Lung microvascular endothelial cell (primary cell): ENCODE measurements around the gene MAN2C1. TPM values are rescaled to one million over a fixed set of nuclear protein-coding genes. Genes with fewer than 3 reads are reported as not detected.

Experiments
- DNase-seq, 2 donors: peaks; one replicate each; pipeline versions ENCODE4 v3.0.0 to v3.0.0-alpha.2; 2010; ENCODE audit warnings: low read depth in 2 of 2
- total RNA-seq: library from RNA; depleted of rRNA; stranded (reverse); fragments of >200 nt; gene quantifications from 2 replicates; pipeline ENCODE4 v1.2.1, GENCODE V29; 2014

MAN2C1 gene
- total RNA-seq, 1 donor from 2014 or later: 140 TPM

- no peak for DNase-seq
Measured at GRCh38 chr15:75309711-75310110, 58.7 kb downstream of the MAN2C1 start.

GRCh38 chr15:75307778-75308390, 60.5 kb downstream of the MAN2C1 start:
- peak; percentile 19 to 50 for DNase-seq

- DNase-seq: no peak
Measured at GRCh38 chr15:75306188-75306587, 62.2 kb downstream of the MAN2C1 start.

Other genes with a start within 250 kb of the MAN2C1 start
- gene C15orf39, start 166.7 kb downstream of the MAN2C1 start, total RNA-seq: 3.6 and 4.1 TPM in 2 replicates
- gene GOLGA6C, start 110.3 kb downstream of the MAN2C1 start, total RNA-seq: not detected in 2 replicates
- gene GOLGA6D, start 85.8 kb downstream of the MAN2C1 start, total RNA-seq: not detected in 2 replicates
- gene COMMD4, start 32.5 kb downstream of the MAN2C1 start, total RNA-seq: 57.1 and 70.6 TPM in 2 replicates
- 7.0 and 13.3 TPM in 2 replicates for gene NEIL1, start 21.6 kb downstream of the MAN2C1 start, total RNA-seq
- 18.3 and 22.0 TPM in 2 replicates for gene SIN3A, start 83.1 kb upstream of the MAN2C1 start, total RNA-seq
- gene PTPN9, start 210.7 kb upstream of the MAN2C1 start, total RNA-seq: 9.2 and 9.7 TPM in 2 replicates